Measurements from ENCODE around the gene QSOX2. TPM values are rescaled to one million over a fixed set of nuclear protein-coding genes. Genes with fewer than 3 reads are reported as not detected.

The QSOX2 gene
- total RNA-seq, 1 experiment from 2014 or later: 34.6 TPM

GRCh38 chr9:136262671-136263178 is 17.1 kb upstream of the QSOX2 start:
- Histone ChIP-seq H3K27me3 (ENCODE audit: insufficient read depth, low read depth) (peaks cover 50% of the 10 kb centered on the region), H3F3A (ENCODE audit: insufficient read depth, low read depth) (0 out of 2 replicates have a peak, but pooled peaks cover 5% of the 10 kb centered on the region), H2AFZ (no peak overlapping the region), H3K4me3 (no peak overlapping the region), H3K4me1 (replicated peaks; ENCODE audit: insufficient read depth) (no peaks in the 10 kb centered on the region; the same call in 1 of the 2 replicates), H3K36me3 (ENCODE audit: low read depth) (no peaks in the 10 kb centered on the region), H3K4me2 (no peak overlapping the region), H4K20me1 (ENCODE audit: insufficient read depth) (no peaks in the 10 kb centered on the region), H3K27ac (no peak overlapping the region), H3K9me3 (ENCODE audit: insufficient read depth, low read depth) (no peaks in the 10 kb centered on the region), H3K9me2 (ENCODE audit: insufficient read depth) (no peaks in the 10 kb centered on the region), H3K79me2 (ENCODE audit: low read depth) (no peaks in the 10 kb centered on the region)
- BruUV-seq (replicated peaks): no TSS peak
- DNase-seq: no peak
- intact Hi-C loops (cut with micrococcal nuclease; ENCODE audit: unreplicated experiment): no loop called here
- POLR2A ChIA-PET (ENCODE audit: unreplicated experiment): interaction anchor here (0.6 to 0.7 kb wide), 2 partner anchors 173 to 584 kb away, joined by 3 to 4 read pairs; no protein-coding TSS in a partner anchor
- CTCF ChIA-PET: no interaction called here
- TF ChIP-seq CTCF (conservative IDR thresholded peaks at IDR 0.05): no peak
- no peak for TF ChIP-seq EZH2 (IDR thresholded peaks at IDR 0.05; ENCODE audit: low read depth)

GRCh38 chr9:136261686-136262430 is 16.2 kb upstream of the QSOX2 start:
- ChIA-PET POLR2A (ENCODE audit: unreplicated experiment) (interaction anchor here (0.6 to 0.7 kb wide), 3 partner anchors 17 to 583 kb away, joined by 3 to 7 read pairs (median 4); no protein-coding TSS in a partner anchor), CTCF (no interaction called here)
- H3K9me3 ChIP-seq (ENCODE audit: insufficient read depth, low read depth): no peaks in the 10 kb centered on the region
- no peaks in the 10 kb centered on the region for H3K9me2 ChIP-seq (ENCODE audit: insufficient read depth)
- H3K79me2 ChIP-seq (ENCODE audit: low read depth): no peaks in the 10 kb centered on the region
- peaks cover 51% of the 10 kb centered on the region for H3K27me3 ChIP-seq (ENCODE audit: insufficient read depth, low read depth)
- no peaks in the 10 kb centered on the region for H3K4me1 ChIP-seq (replicated peaks; ENCODE audit: insufficient read depth)
- no peak for DNase-seq
- H4K20me1 ChIP-seq (ENCODE audit: insufficient read depth): no peaks in the 10 kb centered on the region
- TF ChIP-seq EZH2 (IDR thresholded peaks at IDR 0.05; ENCODE audit: low read depth): no peak
- no peak for TF ChIP-seq CTCF (conservative IDR thresholded peaks at IDR 0.05)
- 0 out of 2 replicates have a peak, but pooled peaks cover 5% of the 10 kb centered on the region for H3F3A ChIP-seq (ENCODE audit: insufficient read depth, low read depth)
- H2AFZ ChIP-seq: no peak overlapping the region
- H3K4me3 ChIP-seq: no peak overlapping the region
- intact Hi-C loops (cut with micrococcal nuclease; ENCODE audit: unreplicated experiment): no loop called here
- H3K36me3 ChIP-seq (ENCODE audit: low read depth): no peaks in the 10 kb centered on the region
- H3K4me2 ChIP-seq: no peak overlapping the region
- no TSS peak for BruUV-seq (replicated peaks)
- H3K27ac ChIP-seq: no peak overlapping the region

GRCh38 chr9:136260936-136261472 is 15.4 kb upstream of the QSOX2 start:
- CTCF ChIA-PET: no interaction called here
- Histone ChIP-seq H3F3A (ENCODE audit: insufficient read depth, low read depth) (no peaks in the 10 kb centered on the region), H3K4me1 (replicated peaks; ENCODE audit: insufficient read depth) (no peaks in the 10 kb centered on the region), H3K79me2 (ENCODE audit: low read depth) (no peaks in the 10 kb centered on the region), H2AFZ (no peak overlapping the region), H3K4me3 (no peak overlapping the region), H3K4me2 (no peak overlapping the region), H3K9me3 (ENCODE audit: insufficient read depth, low read depth) (no peaks in the 10 kb centered on the region), H4K20me1 (ENCODE audit: insufficient read depth) (no peaks in the 10 kb centered on the region), H3K27ac (no peak overlapping the region), H3K9me2 (ENCODE audit: insufficient read depth) (no peaks in the 10 kb centered on the region), H3K27me3 (ENCODE audit: insufficient read depth, low read depth) (peaks cover 59% of the 10 kb centered on the region), H3K36me3 (ENCODE audit: low read depth) (no peaks in the 10 kb centered on the region)
- BruUV-seq (replicated peaks): no TSS peak
- no peak for DNase-seq
- POLR2A ChIA-PET (ENCODE audit: unreplicated experiment): interaction anchor here (0.7 kb wide), 1 partner anchor 770 kb away, joined by 8 read pairs; no protein-coding TSS in a partner anchor
- intact Hi-C loops (cut with micrococcal nuclease; ENCODE audit: unreplicated experiment): no loop called here
- TF ChIP-seq EZH2 (IDR thresholded peaks at IDR 0.05; ENCODE audit: low read depth) (no peak), CTCF (conservative IDR thresholded peaks at IDR 0.05) (no peak)
